ENCODE results near the gene ARMC9. TPM values are rescaled to one million over a fixed set of nuclear protein-coding genes. Genes with fewer than 3 reads are reported as not detected.
A peak's percentile ranks its signal among the peaks of the same experiment; 100 is the strongest.

ARMC9 gene
- total RNA-seq, 1 experiment from 2014 or later: 42.7 TPM

DNA sequence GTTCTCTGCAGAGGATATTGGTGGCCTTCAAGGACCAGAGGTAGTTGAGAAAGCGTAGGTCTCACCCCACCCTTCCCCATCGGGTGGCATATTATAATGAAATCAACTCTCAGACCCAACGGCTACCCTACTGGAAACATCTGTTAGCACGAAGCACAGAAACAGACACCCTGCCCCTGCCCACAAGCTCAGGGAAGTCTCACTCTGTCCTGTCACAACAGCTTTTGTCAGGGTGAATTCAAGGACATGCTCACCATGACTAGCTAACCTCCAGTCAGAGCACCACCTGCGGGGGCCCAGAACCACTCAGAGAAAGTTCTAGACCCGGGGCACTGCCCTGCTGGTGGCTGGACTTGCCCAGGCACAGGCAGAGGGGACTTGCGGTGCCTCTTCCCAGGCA is 193.6 kb downstream of the ARMC9 start:
- no peak overlapping the region for H3K4me3 ChIP-seq (ENCODE audit: low read depth in 2 of 2, low read length in 2 of 2)
- H3K27ac ChIP-seq (ENCODE audit: low read length): peak overlapping the region; percentile 88
- H3K27me3 ChIP-seq (ENCODE audit: control insufficient read depth, insufficient read depth, low read length): no peaks in the 10 kb centered on the region
- ChIA-PET CTCF (no interaction called here), POLR2A (no interaction called here)
- H3K36me3 ChIP-seq (ENCODE audit: control insufficient read depth, insufficient read depth, low read length): no peaks in the 10 kb centered on the region
- TF ChIP-seq SIN3A (IDR thresholded peaks at IDR 0.05; ENCODE audit: borderline replicate concordance, insufficient read depth, low read depth, low read length) (no peak), TCF7L2 (IDR thresholded peaks at IDR 0.05; ENCODE audit: low read depth, low read length) (no peak)
- TF ChIP-seq, protein P1, sequence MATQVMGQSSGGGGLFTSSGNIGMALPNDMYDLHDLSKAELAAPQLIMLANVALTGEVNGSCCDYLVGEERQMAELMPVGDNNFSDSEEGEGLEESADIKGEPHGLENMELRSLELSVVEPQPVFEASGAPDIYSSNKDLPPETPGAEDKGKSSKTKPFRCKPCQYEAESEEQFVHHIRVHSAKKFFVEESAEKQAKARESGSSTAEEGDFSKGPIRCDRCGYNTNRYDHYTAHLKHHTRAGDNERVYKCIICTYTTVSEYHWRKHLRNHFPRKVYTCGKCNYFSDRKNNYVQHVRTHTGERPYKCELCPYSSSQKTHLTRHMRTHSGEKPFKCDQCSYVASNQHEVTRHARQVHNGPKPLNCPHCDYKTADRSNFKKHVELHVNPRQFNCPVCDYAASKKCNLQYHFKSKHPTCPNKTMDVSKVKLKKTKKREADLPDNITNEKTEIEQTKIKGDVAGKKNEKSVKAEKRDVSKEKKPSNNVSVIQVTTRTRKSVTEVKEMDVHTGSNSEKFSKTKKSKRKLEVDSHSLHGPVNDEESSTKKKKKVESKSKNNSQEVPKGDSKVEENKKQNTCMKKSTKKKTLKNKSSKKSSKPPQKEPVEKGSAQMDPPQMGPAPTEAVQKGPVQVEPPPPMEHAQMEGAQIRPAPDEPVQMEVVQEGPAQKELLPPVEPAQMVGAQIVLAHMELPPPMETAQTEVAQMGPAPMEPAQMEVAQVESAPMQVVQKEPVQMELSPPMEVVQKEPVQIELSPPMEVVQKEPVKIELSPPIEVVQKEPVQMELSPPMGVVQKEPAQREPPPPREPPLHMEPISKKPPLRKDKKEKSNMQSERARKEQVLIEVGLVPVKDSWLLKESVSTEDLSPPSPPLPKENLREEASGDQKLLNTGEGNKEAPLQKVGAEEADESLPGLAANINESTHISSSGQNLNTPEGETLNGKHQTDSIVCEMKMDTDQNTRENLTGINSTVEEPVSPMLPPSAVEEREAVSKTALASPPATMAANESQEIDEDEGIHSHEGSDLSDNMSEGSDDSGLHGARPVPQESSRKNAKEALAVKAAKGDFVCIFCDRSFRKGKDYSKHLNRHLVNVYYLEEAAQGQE (IDR thresholded peaks at IDR 0.05; ENCODE audit: insufficient read depth in 1 of 2, low read depth in 2 of 2, low read length in 1 of 2): no peak
- TF ChIP-seq, protein P2, sequence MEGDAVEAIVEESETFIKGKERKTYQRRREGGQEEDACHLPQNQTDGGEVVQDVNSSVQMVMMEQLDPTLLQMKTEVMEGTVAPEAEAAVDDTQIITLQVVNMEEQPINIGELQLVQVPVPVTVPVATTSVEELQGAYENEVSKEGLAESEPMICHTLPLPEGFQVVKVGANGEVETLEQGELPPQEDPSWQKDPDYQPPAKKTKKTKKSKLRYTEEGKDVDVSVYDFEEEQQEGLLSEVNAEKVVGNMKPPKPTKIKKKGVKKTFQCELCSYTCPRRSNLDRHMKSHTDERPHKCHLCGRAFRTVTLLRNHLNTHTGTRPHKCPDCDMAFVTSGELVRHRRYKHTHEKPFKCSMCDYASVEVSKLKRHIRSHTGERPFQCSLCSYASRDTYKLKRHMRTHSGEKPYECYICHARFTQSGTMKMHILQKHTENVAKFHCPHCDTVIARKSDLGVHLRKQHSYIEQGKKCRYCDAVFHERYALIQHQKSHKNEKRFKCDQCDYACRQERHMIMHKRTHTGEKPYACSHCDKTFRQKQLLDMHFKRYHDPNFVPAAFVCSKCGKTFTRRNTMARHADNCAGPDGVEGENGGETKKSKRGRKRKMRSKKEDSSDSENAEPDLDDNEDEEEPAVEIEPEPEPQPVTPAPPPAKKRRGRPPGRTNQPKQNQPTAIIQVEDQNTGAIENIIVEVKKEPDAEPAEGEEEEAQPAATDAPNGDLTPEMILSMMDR (IDR thresholded peaks at IDR 0.05): no peak
- no TSS peak for BruUV-seq (replicated peaks)
- peaks cover 68% of the 10 kb centered on the region for H3K4me1 ChIP-seq (ENCODE audit: control insufficient read depth, insufficient read depth, low read length)
- H3K9me3 ChIP-seq (ENCODE audit: control insufficient read depth, insufficient read depth, low read depth, low read length): no peaks in the 10 kb centered on the region
- DNase-seq (ENCODE audit: low read depth, low spot score): no peak
- intact Hi-C loops (cut with micrococcal nuclease; ENCODE audit: unreplicated experiment) (no loop called here), in situ Hi-C loops (cut with HindIII; ENCODE audit: low pct_unique_long_range_greater_than_20kb, low sequenced_read_pairs) (no loop called here)
- ATAC-seq: no peak

DNA sequence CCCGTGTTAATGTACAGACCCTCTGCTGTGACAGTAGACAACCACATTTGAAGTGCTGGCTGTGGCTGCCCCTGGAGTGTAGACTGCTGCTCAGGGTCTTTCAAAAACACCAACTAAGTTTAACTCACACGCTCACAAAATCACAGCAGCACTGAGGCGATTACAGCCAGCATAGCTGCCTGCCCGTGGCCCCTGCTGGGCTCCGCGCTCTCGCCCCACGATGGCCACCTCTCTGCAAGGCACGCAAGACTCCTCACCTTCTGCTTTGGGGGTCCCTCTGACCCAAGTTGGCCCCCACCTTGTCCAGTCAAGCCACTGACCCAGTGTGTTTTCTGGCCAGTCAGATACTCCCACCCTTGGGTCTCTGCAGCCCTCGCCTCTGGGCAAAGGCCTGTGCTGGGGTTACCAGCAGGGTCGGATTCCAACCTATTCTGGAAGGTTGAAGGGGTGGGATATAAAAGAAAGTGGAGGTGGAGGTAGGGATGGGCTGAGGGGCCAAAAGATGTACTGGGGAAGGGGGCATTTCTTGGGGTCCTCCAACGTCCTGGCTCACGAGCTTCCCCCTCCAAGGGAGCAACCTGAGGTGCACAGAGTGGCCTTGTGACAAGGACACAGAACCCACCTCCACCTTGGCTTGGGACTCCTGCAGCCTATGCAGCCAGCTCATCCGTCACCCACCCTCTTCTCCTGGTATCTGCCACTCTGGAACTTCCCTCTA is 194.2 kb downstream of the ARMC9 start:
- H3K4me1 ChIP-seq (ENCODE audit: control insufficient read depth, insufficient read depth, low read length): peaks cover 68% of the 10 kb centered on the region
- POLR2A ChIA-PET: no interaction called here
- CTCF ChIA-PET: interaction anchor here (0.6 kb wide), 1 partner anchor 9 kb away, joined by 3 read pairs; no protein-coding TSS in a partner anchor
- no peaks in the 10 kb centered on the region for H3K9me3 ChIP-seq (ENCODE audit: control insufficient read depth, insufficient read depth, low read depth, low read length)
- intact Hi-C loops (cut with micrococcal nuclease; ENCODE audit: unreplicated experiment): no loop called here
- H3K36me3 ChIP-seq (ENCODE audit: control insufficient read depth, insufficient read depth, low read length): no peaks in the 10 kb centered on the region
- ATAC-seq (no peak), DNase-seq (ENCODE audit: low read depth, low spot score) (no peak)
- no peak overlapping the region for H3K4me3 ChIP-seq (ENCODE audit: low read depth in 2 of 2, low read length in 2 of 2)
- TF ChIP-seq POLR2AphosphoS5 (IDR thresholded peaks at IDR 0.05; ENCODE audit: low read depth, low read length): no peak
- TF ChIP-seq, protein P2 (IDR thresholded peaks at IDR 0.05): no peak
- peak overlapping the region; percentile 88 for H3K27ac ChIP-seq (ENCODE audit: low read length)
- no peaks in the 10 kb centered on the region for H3K27me3 ChIP-seq (ENCODE audit: control insufficient read depth, insufficient read depth, low read length)
- in situ Hi-C loops (cut with HindIII; ENCODE audit: low pct_unique_long_range_greater_than_20kb, low sequenced_read_pairs): no loop called here
- BruUV-seq (replicated peaks): no TSS peak
